RWPE2 (cell line): Measurements from ENCODE around the gene WFDC9.

Experiments
- ATAC-seq: fragments of 200-7000 bp; cut with Tn5 transposase; 3 replicates; pipeline ENCODE4 v1.9.1; 2021; ENCODE audit warnings: low read depth
- DNase-seq: peaks from one replicate; pipeline ENCODE4 v3.0.0-alpha.2; 2020; ENCODE audit warnings: low spot score
- H3K27ac ChIP-seq: fragments of 450-650 bp; 2 replicates; pipeline ENCODE4 v1.5.1; 2017; ENCODE audit warnings: mild to moderate bottlenecking; ENCODE audit not compliant: poor library complexity, severe bottlenecking
- H3K27me3 ChIP-seq: fragments of 250-450 bp; sonication (Bioruptor Pico); 2 replicates; pipeline ENCODE4 v1.5.1; 2021; ENCODE audit warnings: mild to moderate bottlenecking, moderate library complexity; ENCODE audit not compliant: insufficient read depth, poor library complexity, severe bottlenecking
- H3K36me3 ChIP-seq: fragments of 250-450 bp; sonication (Bioruptor Pico); 2 replicates; pipeline ENCODE4 v1.5.1; 2020; ENCODE audit warnings: low read depth, mild to moderate bottlenecking, moderate library complexity
- H3K4me1 ChIP-seq: fragments of 250-450 bp; sonication (Bioruptor Pico); 2 replicates; pipeline ENCODE4 v1.5.1; 2021; ENCODE audit warnings: mild to moderate bottlenecking, moderate library complexity; ENCODE audit not compliant: insufficient read depth, poor library complexity, severe bottlenecking
- H3K4me3 ChIP-seq: fragments of 250-450 bp; sonication (Bioruptor Pico); 2 replicates; pipeline ENCODE4 v1.5.1; 2021; ENCODE audit warnings: mild to moderate bottlenecking, moderate library complexity; ENCODE audit not compliant: severe bottlenecking
- H3K9me3 ChIP-seq: fragments of 250-450 bp; sonication (Bioruptor Pico); 2 replicates; pipeline ENCODE4 v1.5.1; 2021; ENCODE audit warnings: mild to moderate bottlenecking, moderate library complexity; ENCODE audit not compliant: severe bottlenecking
- CTCF ChIP-seq: fragments of 450-650 bp; IDR thresholded peaks from one replicate; pipeline ENCODE4 v1.5.1; 2017; ENCODE audit warnings: mild to moderate bottlenecking, moderate library complexity; ENCODE audit not compliant: poor library complexity, severe bottlenecking

Gene WFDC9

GRCh38 chr20:45617591-45617990 is 13.5 kb downstream of the WFDC9 start:
- no peaks in the 10 kb centered on the region for H3K27me3 ChIP-seq
- no peaks in the 10 kb centered on the region for H3K9me3 ChIP-seq
- peak; percentile 67 for ATAC-seq
- no peak overlapping the region for H3K4me3 ChIP-seq
- no peak overlapping the region for H3K27ac ChIP-seq
- no peak for DNase-seq
- no peak for TF ChIP-seq CTCF
- no peaks in the 10 kb centered on the region for H3K36me3 ChIP-seq
- no peaks in the 10 kb centered on the region for H3K4me1 ChIP-seq

- Histone ChIP-seq H3K27me3 (no peaks in the 10 kb centered on the region), H3K4me1 (peaks cover 18% of the 10 kb centered on the region), H3K36me3 (no peaks in the 10 kb centered on the region), H3K4me3 (no peak overlapping the region), H3K9me3 (peaks cover 2% of the 10 kb centered on the region), H3K27ac (peak overlapping the region; percentile 72)
- ATAC-seq (no peak), DNase-seq (no peak)
- TF ChIP-seq CTCF = no peak
Measured at GRCh38 chr20:45612314-45612713, 18.8 kb downstream of the WFDC9 start.

GRCh38 chr20:45611054-45611453 is 20.0 kb downstream of the WFDC9 start:
- H3K36me3 ChIP-seq = no peaks in the 10 kb centered on the region
- peak; percentile 99 for ATAC-seq
- peaks cover 18% of the 10 kb centered on the region for H3K4me1 ChIP-seq
- H3K9me3 ChIP-seq = peaks cover 12% of the 10 kb centered on the region
- no peaks in the 10 kb centered on the region for H3K27me3 ChIP-seq
- peak; percentile 87 for DNase-seq
- no peak overlapping the region for H3K4me3 ChIP-seq
- peak overlapping the region; percentile 72 for H3K27ac ChIP-seq
- no peak for TF ChIP-seq CTCF

- peaks cover 27% of the 10 kb centered on the region for H3K9me3 ChIP-seq
- ATAC-seq (no peak), DNase-seq (no peak)
- TF ChIP-seq CTCF = no peak
- peaks cover 16% of the 10 kb centered on the region for H3K27me3 ChIP-seq
- H3K36me3 ChIP-seq = no peaks in the 10 kb centered on the region
- H3K4me1 ChIP-seq = peaks cover 18% of the 10 kb centered on the region
- no peak overlapping the region for H3K4me3 ChIP-seq
- H3K27ac ChIP-seq = no peak overlapping the region
Measured at GRCh38 chr20:45607810-45608209, 23.3 kb downstream of the WFDC9 start.

- no peak for TF ChIP-seq CTCF
- no peaks in the 10 kb centered on the region for H3K4me1 ChIP-seq
- no peak for DNase-seq
- no peak overlapping the region for H3K27ac ChIP-seq
- H3K9me3 ChIP-seq = peaks cover 2% of the 10 kb centered on the region
- no peak for ATAC-seq
- H3K36me3 ChIP-seq = no peaks in the 10 kb centered on the region
- H3K27me3 ChIP-seq = peaks cover 15% of the 10 kb centered on the region
- no peak overlapping the region for H3K4me3 ChIP-seq
Measured at GRCh38 chr20:45595235-45595634, 35.8 kb downstream of the WFDC9 start.
